T47D (cell line): ENCODE measurements around the gene JMJD1C.

Source experiments
- DNase-seq, 2 experiments: peaks; one replicate each; pipeline versions ENCODE4 v3.0.0 to v3.0.0-alpha.2; 2011 to 2012; ENCODE audit warnings: low read depth in 1 of 2, low spot score in 1 of 2
- JUND ChIP-seq: IDR thresholded peaks from 2 replicates; pipeline ENCODE4 v1.6.1; 2012; ENCODE audit warnings: low read depth
- in situ Hi-C: cut with HindIII; loops from 2 replicates; pipeline ENCODE4 v1.10.0; 2016; ENCODE audit warnings: low sequenced_read_pairs, low pct_unique_long_range_greater_than_20kb

JMJD1C gene

DNA sequence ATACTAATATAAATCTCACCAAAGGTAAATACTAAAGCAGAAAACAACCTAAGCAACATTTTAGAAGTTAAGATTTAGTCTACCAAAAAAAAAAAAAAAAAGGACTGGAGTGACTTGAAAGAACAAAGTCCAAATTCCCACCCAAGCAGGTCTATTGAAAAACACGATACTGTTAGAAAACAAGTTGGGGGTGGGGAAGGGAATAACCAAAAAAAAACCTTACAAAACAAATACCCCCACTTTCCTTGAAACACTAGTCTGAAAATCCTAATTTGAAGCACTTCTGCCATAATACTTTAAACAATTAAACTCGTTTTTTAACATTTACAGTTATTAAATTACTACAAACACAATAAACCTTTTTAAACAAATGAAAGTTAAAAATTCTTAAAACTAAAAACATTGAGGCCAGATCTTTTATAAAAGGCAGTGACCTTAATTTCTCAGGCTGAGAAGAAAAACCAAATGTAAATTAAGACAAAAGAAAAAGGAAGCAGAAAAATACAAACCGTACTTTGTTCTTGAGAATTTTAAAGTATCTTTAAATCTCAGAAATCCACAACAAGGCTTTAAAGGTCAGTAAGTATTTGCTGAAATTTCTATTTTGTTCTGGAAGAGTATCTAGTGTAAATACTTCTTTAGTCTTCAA, 197.5 kb downstream of the JMJD1C start:
- in situ Hi-C loops = no loop called here
- peak in 1 of 2 experiments; percentile 30 for DNase-seq
- TF ChIP-seq JUND = no peak

- in situ Hi-C loops = no loop called here
- DNase-seq = peak; percentile 16 to 86
- TF ChIP-seq JUND = peak; percentile 44; the same call in 1 of the 2 replicates
These were observed 198.2 kb downstream of the JMJD1C start for GRCh38 chr10:63267414-63268148.

DNA sequence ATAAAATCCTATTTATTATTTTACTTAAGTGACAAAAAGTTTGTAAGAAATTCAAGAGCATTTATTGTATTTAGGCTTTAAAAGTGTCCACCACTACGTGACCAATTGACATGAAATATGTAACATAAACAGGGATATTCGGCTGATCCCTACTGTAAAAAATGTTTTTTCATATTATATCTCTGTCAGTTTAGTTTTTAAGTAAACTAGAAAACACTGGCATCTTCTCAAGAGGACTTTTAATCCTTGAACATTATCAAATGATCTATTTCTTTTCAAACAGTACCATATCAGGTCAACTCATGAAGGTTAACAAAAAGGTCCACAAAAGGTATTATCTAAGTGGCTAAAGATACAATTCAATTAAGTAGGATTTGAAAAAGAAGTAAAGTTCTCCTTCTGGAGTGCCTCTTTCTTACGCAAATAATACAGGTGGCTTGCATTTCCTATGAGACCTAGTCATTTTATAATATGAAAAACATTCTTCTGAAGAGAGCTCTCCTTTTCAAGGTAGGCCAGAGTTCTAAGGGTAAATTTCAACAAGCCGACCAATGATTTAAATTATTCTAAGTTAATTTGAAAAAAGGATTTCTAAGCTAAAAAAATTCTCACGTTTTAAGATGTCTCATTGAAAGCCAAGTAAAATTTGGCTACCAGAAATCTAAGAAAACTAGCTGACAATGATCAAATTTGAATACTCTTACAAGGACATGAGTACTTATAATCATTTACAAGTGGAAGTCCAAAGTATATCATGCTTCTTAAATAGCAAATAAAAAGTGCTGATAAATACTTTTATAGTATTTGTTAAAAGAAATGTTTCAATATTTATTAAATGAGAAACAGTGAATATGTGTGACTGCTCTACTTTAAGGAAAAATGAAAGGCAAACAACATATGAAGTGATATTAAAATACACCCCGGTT, 199.1 kb downstream of the JMJD1C start:
- no peak for TF ChIP-seq JUND
- in situ Hi-C loops = no loop called here
- DNase-seq = peak in 1 of 2 experiments; percentile 22

- in situ Hi-C loops = no loop called here
- no peak for DNase-seq
- TF ChIP-seq JUND = no peak
These were observed 200.0 kb downstream of the JMJD1C start for GRCh38 chr10:63265683-63266235.

- DNase-seq = peak in 1 of 2 experiments; percentile 54
- in situ Hi-C loops = no loop called here
- TF ChIP-seq JUND = no peak
These were observed 200.6 kb downstream of the JMJD1C start for GRCh38 chr10:63265222-63265617.

DNA sequence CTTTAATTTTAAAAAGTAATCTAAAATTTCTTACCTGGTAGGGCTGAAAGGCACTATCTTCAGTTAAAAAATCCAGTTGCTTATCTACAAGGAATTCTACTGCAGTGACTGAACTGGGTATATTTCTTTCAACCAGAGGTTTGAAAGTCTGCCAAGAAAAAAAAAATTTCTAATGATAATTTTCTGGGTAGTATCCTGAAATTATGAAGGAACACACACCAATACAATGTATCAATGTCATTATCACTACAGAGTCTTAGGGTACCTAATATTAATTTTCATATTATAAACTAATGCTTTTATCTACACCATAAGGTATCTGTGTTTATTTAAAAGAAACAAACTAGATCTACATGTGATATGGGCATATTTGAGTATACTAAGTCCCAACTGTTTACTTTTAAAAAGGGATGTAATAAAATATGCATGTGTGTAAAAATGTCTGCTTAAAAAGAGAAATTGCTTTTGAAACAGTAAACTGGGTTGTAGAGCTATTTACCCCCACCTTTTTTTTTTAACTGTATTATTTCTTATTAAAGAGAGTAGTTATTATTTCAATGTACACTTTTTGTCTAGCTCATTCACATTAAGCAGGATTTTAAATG, 201.1 kb downstream of the JMJD1C start:
- TF ChIP-seq JUND = no peak
- no peak for DNase-seq
- in situ Hi-C loops = no loop called here

- in situ Hi-C loops = no loop called here
- no peak for TF ChIP-seq JUND
- no peak for DNase-seq
These were observed 203.2 kb downstream of the JMJD1C start for GRCh38 chr10:63262430-63263073.

DNA sequence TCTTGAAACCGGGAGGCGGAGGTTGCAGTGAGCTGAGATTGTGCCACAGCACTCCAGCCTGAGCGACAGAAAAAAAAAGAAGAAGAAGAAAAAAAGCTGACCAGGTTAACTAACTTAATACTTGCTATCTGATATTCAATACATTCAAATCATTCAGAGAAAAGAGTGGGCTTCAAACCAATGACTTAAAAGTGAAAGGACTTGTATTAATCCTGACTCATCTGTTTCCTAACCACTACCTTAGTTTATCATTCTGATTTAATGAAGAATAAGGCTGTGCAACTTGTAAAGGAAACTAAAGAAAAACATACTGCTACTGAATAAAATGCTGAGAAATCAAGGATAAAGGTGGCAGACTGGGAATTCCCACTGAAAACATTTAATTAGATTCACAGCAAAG, 204.3 kb downstream of the JMJD1C start:
- DNase-seq = no peak
- in situ Hi-C loops = no loop called here
- no peak for TF ChIP-seq JUND

- TF ChIP-seq JUND = no peak
- DNase-seq = no peak
- in situ Hi-C loops = no loop called here
These were observed 204.9 kb downstream of the JMJD1C start for GRCh38 chr10:63260860-63261251.

- in situ Hi-C loops = no loop called here
- no peak for TF ChIP-seq JUND
- no peak for DNase-seq
These were observed 205.5 kb downstream of the JMJD1C start for GRCh38 chr10:63260103-63260859.
